SK-N-SH treated with all-trans-retinoic acid at 6 μM for 48 hours (cell line): ENCODE results near the gene C1R.

Experiments
- RARB ChIP-seq: fragments of 250-450 bp; sonication (Bioruptor Pico); IDR thresholded peaks from 2 replicates; pipeline ENCODE4 v1.8.0; 2021; ENCODE audit warnings: mild to moderate bottlenecking, moderate library complexity
- ZFP30 ChIP-seq: fragments of 450-650 bp; formaldehyde crosslinking; IDR thresholded peaks from 2 replicates; pipeline ENCODE4 v1.5.0; 2022; ENCODE audit warnings: mild to moderate bottlenecking, moderate library complexity
- TF ChIP-seq, protein P1 (sequence below): fragments of 250-450 bp; sonication (Bioruptor Pico); IDR thresholded peaks from 2 replicates; pipeline ENCODE4 v1.8.0; 2020; ENCODE audit warnings: mild to moderate bottlenecking, moderate library complexity, borderline replicate concordance

DNA sequence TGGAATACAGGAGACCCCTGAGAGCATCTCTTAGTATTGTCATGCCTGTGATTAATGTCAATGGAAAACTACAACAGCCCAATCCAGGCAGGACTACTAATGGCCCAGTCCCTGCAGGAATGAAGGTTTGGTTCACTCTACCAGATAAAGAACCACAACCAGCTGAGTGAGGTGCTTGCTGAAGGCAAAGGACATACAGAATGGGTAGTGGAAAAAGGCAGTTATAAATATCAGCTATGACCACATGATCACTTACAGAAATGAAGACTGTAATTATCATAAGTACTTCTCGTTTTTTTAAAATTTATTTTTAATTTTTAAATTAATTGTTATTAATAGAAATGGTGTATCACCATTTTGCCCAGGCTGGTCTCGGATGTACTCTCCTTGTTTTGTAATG lies 56.8 kb downstream of the C1R start:
- TF ChIP-seq, protein P1, sequence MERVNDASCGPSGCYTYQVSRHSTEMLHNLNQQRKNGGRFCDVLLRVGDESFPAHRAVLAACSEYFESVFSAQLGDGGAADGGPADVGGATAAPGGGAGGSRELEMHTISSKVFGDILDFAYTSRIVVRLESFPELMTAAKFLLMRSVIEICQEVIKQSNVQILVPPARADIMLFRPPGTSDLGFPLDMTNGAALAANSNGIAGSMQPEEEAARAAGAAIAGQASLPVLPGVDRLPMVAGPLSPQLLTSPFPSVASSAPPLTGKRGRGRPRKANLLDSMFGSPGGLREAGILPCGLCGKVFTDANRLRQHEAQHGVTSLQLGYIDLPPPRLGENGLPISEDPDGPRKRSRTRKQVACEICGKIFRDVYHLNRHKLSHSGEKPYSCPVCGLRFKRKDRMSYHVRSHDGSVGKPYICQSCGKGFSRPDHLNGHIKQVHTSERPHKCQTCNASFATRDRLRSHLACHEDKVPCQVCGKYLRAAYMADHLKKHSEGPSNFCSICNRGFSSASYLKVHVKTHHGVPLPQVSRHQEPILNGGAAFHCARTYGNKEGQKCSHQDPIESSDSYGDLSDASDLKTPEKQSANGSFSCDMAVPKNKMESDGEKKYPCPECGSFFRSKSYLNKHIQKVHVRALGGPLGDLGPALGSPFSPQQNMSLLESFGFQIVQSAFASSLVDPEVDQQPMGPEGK (CRISPR knock-in tag): no peak
- TF ChIP-seq ZFP30: no peak
- TF ChIP-seq RARB (CRISPR knock-in tag): no peak
